Measurements from ENCODE around the gene KIRREL3.

Gene KIRREL3

DNA sequence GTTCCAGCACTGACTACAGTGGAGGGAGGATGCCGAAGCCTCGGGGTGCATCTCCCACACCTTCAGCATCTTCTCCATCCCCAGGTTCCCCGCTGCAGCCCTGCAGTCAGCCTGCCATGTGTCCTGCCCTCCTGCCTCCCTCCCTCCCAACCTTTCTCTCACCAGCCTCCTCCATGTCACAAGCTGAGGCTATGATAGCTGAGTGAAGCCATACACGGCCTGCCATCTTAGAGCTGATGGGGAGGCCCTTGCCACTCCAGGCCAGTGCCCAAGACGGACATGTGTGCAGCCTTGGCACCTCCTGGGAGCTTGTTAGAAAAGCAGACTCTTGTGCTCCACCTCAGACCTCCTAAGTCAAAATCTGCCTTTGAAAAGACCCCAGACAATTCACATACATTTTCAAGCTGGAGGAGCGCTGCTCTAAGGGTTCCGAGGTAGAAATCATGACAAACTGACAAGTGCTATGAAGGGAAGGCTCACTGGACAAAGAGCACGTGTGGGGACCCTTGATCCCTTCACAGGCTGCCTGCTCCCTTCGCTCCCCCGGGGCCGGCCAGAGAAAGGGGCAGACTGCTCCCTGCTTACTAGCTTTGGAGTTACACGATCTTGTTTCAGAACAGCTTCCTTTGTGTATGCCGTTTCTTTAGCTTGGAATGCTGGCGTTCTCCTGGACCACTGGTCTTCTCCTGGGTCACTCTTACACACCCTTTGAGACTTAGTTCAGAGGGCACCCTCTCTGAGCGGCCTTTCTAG lies 521.2 kb downstream of the KIRREL3 start:
- no peak for DNase-seq

DNA sequence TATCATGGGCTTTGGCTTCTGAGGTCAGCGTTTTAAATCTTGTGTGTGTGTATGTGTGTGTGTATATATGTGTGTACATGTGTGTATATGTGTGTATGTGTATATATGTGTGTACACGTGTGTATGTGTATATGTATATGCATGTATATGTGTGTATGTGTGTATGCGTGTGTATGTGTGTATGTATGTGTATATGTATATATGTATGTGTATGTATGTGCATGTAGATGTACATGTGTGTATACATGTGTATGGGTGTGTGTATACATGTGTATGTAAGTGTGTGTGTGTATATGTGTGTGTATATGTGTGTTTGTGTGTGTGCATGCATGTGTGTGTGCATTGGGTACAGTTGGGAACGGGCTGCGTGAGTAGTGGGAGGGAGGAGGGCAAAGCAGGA lies 522.1 kb downstream of the KIRREL3 start:
- no peak for DNase-seq

DNA sequence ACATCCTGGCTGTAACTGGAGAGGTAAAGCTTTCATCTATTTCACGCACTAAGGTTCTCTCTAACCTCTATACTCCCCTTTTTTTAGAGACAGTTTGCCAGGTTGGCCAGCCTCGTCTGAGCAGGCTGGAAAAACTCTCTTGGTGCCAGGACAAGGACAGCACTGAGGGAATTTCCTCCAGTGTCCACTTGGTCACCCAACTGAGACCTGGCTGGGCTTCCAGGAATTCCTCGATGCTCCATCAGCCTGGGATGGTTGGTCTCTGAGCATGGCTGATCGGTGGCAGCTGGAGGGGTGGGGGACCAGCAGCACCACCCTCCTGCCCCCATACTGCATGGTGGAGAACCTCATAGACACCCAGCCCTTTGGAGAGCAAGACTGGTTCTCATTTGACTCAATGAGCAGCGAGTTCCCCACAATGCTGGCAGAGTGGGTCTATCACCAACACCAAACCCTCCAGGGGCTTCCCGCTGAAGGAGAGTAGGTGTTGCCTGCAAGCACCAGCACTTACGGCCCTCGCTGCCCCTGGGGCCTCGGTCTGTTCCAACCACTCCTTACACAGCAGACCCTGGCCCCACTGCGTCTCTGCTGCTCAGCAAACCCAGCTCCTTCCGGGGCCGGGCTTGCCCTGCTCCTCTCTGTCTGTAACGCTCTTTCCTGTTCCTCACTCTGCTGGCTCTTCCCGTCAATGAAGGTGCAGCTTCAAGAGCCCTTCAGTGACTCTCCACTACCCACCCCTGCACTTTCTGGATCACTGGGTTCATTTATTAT lies 522.9 kb downstream of the KIRREL3 start:
- no peak for DNase-seq

DNA sequence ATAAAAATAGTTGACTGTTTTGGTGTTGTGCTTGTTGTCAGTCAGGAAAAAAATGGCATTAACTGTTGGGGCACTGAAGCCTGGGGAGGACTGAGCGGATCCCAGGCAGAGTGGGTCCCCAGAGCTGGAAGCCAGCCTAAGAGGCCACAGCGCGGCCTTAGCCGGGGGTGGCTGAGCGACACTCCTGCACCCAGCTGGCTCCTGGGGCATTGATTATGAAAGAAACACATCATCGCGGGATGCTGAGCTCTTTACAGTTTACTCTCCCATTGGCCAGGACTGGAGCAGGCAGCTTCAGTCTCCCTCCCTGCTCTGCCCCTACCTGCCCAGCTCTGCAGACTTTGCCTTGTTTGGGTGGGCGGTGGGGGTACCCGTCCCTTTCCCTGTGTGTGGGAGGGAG lies 523.6 kb downstream of the KIRREL3 start:
- DNase-seq = no peak

DNA sequence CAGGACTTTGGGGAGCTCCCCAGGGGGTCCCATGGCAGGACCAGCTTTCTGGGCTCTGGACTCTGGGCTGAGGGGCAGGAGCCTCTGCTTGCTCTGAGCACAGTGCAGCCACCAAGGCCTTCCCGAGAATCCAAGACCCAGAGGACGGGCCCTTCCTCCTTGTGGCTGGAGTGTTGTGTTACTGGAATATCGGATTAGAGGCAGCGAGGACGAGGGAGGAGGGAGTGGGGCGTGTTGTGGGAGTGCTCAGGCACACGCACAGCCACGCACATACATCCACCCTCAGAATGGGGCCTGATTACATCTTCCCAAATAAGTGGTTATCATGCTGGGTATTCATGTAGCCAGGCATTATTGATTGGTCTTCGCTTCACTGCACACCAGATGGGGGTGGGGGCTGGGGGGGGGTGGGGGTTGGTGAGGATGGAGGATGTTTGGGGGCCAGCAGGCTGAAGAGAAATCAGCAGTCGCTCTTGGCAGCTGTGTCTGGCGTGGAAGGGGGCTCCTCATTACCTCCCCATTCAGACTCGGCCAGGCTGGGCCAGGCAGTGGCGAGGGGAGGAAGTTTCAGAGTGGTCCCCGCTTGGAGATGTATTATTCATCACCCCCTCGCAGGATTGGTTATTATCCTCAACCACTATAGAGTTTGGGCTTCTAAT lies 524.2 kb downstream of the KIRREL3 start:
- DNase-seq = no peak

DNA sequence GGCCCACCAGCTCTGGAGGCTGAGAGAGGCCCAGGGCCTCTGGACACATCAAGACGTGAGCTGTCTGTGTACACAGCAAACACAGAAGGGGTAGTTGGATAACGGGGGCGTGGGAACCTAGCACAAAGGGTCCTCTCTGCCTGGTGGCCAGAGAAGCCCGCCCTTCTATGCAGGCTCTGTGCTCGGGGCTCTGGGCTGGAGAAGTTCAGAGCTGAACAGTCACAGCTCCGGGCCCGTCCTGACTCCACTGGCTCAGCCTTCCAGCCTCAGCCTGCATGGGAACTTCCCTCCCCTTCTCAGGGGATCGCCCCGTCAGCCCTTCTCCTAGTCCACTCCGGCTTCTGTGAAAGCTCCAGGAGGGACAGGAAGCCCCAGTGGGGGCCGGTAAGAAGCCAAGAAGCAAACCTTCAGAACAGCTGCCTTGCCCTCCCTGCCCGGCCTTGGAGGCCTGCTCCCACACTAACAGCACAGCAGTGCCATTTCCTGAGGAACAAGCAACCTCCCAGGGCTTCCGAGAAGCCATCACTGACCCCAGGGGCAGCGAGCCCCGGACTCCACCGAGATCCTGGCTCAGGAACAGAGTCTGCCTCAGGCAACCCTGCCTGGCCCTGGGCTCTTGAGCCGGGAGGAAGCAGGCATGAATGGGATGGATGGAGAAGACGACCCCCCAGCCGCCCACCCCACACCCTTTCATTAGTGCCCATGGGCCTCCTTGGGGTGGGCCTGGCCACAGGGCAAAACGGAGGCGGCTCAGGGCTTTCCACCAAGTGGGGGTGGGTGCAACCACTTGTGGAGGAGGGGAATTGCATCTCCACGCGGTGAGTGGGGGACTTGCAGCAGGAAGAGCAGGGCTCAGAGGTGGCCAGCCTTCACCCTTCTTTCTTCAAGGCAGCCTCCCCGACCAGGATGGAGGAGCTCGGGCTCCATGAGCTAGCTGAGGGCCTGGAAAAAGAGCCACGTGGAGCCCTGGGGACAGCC lies 525.3 kb downstream of the KIRREL3 start:
- DNase-seq = no peak

DNA sequence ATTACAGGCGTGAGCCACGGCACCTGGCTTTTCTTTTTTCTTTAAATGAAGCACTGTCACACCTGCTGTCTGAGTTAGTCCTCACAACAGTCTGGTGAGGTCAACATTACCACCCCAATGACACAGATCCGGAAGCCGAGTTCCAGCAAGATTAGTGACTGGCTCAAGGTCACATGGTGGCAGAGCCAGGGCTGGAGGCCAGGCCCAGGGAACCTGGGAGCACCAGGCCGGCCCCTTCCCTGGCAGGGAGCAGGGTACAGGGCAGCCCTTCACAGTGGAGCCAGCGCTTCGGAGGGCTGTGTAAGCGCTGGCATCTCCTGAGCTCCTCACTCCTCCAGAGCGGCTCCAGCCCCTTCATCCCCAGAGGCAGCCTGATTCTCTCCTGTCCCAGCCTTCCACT lies 526.4 kb downstream of the KIRREL3 start:
- DNase-seq = no peak

DNA sequence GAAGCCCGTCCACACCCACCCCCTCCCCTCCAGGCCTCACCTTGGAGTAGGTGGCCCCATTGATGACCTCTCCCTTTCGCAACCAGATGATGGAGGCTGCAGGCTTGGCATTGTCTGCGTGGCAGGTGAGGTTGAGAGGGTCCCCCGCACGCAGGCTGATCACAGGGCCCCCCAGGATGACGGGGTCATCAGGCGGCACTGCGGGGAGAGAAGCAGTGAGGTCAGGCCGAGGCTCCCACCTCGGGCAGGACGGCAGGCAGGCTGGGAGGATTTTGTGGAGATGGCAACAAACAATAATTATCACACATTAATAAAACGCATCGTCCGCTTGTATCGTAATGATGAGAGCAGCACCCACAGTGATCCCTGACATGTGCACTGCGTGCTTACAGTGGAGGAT lies 527.3 kb downstream of the KIRREL3 start:
- no peak for DNase-seq

DNA sequence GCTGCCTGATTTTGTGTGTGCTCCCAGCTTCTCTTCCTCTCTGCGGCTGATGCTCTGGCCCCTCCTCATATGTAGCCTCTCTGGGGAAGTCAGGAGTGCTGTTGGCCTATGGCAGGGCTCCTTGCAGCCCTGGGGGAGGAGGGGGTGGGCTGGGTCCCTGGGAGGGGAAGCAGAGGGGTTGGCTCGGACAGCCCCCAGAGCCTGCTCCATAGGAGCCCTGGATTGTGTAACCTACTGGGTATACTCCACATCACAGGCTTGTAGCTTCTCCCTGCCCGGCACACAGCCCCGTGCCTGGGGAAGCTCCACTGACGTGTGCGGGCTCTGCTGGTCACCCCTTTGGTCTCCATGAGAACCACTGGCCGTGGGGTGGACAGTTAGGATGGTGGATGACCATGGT lies 531.3 kb downstream of the KIRREL3 start:
- DNase-seq = no peak

DNA sequence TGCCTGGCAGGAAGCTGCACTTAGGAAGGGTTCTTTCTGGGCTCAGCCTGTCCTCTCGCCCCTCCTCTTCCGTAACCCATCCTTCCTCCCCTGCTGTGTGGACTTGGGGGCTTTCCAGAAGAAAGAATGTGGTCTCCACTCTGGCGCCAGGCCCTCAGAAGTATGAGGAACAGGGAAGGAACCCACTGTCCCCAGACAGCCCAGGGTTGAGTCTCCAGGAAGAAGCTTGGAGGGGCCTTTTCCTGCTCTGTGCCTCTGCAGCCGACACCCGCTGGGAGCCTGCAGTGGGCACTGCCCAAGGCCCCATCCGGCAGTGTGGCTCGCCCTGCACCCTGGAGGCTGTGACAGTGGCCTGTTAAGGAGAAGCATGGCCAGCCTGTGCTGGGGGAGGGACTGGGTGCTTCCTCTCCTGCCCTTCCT lies 532.5 kb downstream of the KIRREL3 start:
- no peak for DNase-seq

DNA sequence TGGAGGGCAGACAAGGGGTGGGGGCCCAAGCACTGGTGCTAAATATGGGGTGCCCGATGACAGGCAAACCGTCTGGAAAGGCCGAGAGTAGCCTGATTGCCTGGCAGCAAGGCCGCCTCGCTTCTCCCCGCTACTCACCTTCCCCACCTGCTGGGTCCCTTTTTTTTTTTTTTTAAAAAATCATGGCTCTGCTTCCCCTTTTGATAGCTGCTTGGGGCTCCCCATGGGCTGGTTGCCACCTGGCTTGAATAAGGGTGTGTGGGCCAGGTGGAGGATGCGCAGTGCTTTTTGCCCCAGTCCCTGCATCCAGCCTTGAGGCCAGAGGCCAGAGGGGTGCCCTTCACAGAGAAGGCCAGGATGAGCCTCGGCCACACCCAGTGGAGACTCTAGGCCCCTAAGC lies 533.1 kb downstream of the KIRREL3 start:
- no peak for DNase-seq

DNA sequence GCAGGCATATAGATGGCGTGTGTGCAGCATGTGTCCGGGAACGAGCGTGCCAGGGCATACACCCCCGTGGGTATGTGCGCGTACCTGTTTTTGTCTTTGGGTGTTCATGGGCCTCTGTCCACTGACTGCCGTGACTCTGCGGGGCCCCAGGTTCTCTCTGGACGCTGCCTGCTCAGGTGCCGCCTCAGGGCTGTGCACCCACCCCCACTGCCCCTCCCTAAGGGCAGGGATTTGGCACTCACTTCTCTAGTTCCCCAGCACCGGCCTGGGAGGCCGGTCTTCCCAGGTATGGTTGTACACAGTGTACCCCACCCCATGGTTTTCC lies 533.6 kb downstream of the KIRREL3 start:
- no peak for DNase-seq

DNA sequence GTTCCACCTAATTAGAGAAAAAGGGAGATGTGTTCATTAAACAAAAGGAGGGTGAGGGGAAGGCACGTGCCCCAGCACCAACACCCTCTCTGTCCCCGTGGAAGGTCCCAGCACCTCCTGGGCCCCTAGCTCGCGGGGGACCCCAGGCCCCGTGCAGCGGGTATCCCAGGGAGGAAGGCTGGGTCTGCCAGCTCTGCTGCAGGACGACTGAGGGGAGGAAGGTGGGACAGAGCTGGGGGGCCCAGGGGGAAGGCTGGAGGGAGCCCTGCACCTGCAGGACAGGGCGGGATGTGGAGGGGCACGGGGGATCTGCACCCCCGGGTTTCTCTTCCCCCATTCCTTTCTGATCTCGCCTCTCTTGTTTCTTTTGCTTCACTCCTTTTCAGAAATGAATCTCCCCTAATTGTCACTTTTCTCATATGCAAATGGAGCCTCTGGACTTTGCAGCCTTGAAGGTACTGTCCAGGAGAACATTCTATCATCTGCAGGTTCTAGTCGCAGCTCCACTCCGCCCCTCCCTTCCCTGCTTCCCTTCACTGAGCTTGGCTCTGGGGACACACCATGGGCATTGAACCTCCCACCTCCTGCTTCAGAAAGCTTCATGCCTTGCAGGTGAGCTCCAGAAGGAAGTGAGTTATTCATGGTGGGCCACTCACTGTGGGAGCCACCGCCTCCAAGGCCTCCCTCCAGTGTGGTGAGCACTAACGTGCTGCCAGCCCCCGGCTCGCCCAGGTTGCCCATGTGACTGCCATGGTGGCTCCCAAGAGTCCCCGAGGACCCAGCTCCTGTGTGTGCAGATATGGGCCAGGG lies 534.1 kb downstream of the KIRREL3 start:
- no peak for DNase-seq

DNA sequence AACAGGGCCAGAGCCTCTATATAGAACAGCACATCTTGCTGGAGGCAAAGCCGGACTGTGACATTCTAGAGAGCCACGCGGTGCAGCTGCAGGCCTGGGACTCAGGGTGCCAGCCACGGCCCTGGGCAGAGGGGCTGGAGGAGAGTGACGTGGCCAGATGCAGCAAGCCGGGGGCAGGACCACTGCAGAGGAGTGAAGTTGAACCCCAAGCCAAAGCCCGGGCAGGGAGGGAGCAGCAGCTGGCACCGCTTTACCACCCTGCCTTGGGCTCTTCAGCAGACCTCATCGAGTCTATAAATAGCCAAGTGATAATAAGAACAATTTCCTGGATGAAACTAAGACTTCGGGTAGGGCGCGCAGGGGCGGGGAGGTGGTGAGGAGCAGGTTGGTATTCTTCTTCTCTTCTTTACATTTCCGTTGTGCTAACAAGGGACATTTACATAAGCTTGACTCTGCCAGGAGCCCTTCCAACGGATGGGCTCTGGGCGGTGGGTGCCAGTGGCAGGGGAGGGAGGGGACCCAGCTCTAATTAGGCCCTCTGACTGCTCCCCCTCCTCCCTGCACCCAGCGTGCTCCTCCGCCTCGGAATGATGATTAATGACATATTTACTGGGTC lies 534.9 kb downstream of the KIRREL3 start:
- DNase-seq = no peak

DNA sequence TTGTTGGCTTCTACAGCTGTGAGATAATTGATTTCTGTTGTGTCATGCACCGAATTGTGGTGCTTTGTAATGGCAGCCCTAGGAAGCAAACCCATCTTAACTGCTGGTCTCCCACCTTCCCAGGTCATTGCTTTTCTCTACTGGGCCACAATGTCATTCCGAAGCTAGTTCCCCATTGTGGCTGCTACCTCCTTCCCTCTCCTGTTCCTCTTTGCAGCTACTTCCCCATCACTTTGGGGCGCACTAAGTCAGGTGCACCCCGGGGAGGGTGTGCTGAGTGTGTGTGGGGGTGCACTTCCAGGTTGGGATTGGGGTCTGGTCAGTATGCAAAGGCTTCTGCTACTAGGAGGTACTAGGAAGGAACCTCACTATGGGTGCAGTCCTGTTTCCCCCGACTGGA lies 535.8 kb downstream of the KIRREL3 start:
- DNase-seq = no peak

DNA sequence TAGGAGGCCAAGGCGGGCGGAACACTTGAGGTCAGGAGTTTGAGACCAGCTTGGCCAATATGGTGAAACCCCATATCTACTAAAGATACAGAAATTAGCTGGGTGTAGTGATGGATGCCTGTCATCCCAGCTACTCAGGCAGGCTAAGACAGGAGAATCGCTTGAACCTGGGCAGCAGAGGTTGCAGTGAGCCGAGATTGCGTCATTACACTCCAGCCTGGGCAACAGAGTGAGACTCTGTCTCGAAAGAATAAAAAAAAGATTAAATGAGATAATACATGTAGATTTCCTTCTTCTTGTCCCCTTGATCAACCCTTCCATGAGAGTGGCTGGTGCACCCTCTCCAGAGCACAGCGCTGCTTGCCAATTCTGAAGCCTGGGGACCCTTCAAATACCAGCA lies 538.1 kb downstream of the KIRREL3 start:
- no peak for DNase-seq

DNA sequence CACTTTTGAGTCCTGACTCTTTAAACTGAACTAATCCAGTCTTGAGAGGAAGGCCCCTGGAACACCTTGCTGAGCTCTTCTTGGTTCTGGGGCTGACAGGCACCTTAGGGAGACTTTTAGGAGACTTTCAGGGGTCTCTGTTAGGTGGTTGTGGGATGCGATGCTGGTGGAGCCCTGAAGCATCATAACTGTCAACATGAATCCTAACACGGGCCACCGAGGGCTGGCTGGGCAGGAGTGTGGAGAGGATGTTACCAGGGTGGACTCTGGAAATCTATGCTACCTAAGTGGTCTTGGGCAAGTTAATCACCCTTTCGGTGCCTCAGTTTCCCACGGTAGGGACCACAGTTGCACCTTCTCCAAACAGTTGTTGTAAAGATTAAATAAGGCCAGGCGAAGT lies 538.6 kb downstream of the KIRREL3 start:
- DNase-seq = no peak

DNA sequence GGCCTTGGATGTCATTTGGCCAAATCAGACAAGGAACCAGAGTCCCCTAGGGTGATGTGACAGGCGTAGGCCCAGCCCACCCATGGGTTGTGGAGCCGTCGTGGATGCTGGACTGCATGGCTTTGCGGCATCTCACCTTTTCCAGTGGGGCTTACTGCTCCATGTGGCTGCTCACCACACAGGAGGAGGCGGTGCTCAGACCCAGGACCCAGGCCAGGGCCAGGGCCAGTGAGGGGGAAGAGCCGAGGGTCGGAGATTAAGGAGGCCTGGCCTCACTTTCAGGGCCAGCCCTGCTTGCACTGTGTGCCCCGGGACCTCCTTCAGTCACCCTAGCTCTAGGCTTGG lies 539.5 kb downstream of the KIRREL3 start:
- no peak for DNase-seq

DNA sequence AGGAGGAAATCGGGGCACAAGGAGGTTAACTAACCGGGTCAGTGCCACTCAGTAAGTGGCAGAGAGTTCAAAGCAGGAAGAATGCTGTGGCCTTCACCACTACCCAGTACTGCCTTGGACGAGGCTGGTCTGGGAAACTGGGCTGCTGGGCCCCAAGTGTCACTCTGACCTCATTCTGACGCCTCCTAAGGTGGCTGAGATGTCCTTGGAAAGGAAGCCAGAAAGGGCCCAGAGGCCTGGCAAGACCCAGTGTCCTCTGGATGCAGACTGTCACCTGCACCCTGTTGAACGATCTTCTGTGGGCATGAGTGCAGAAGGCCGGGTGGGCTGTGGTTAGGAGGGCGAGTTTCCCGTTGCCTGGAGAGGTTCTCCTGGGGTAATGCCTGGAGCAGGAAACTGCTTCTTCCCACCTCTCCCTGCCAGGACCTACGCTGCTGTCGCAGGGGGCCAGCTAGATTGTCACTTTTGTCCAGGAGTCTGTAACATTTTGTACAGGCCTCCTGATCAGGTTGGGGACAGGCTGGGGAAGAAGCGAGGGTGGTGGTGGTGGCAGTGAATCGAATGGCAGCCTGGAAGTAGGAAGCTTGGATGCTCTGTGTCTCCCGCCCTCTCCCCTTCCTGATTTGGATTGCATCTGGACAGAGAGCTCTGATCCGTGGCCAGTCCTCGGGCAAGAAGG lies 540.0 kb downstream of the KIRREL3 start:
- no peak for DNase-seq

DNA sequence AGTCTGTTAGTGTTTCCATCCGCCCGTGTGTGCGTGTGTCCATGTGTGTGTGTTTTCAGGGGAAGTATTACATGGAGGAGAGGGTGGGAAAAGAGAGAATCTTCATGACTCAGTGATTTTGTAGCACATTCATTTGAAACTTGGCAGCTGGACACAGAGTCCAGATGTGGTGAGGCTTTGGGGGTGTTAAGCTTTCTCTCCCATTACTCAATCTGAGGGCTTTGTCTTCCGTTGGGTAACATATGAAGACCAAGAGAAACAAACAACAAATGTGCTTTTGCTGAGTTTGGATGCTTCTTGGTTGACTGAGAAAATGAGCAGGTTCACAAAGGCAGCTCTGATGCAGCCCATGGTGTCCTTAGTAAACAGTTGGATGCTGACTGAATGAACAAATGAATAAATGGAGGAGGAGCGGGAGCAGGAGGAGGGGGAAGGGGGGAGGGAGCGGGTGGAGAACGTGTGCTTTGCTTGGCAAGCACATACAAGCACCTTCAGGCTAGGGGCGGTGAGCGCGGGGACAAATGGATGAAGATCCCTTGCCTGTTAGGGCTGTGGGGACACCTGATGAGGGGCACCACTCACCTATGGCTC lies 540.8 kb downstream of the KIRREL3 start:
- no peak for DNase-seq

DNA sequence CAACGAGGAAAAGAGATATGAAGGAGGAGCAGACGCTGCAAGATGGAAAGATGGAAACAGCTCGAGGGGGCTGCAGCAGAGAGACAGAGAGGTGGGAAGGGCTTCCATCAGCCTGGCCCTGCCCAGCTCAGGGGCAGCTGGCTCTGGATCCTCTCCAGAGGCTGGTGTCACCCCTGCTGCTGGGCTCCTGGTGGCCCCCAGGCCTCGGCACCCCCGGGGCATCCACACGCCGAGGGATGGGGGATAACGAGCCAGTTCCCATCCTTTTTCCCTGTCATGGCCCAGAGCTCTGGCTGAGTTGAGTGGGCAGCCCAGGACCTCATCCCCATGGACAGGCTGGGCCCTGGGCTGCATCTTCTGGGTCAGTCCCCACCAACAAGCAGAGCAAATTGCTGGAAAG lies 542.8 kb downstream of the KIRREL3 start:
- DNase-seq = no peak
